Panc1 (cell line): Measurements from ENCODE around the gene SLCO2A1.

Experiments
- CTCF ChIP-seq: fragments of 450-650 bp; IDR thresholded peaks from 2 replicates; pipeline ENCODE4 v1.5.1; 2017; ENCODE audit warnings: mild to moderate bottlenecking
- TCF7L2 ChIP-seq: IDR thresholded peaks from 2 replicates; pipeline ENCODE4 v1.6.1; 2011; ENCODE audit warnings: mild to moderate bottlenecking, low read depth, low read length, inconsistent platforms

GRCh38 chr3:133991209-133991608, 38.5 kb downstream of the SLCO2A1 start:
- TF ChIP-seq CTCF (no peak), TCF7L2 (no peak)
